Mesendoderm (in vitro differentiated cells): Measurements from ENCODE around the gene POLD4.
"Not testable (repeated sequence)": the region's sequence is repeated elsewhere in the genome, so short reads cannot be mapped to it uniquely, and the experiment has no call there.

ENCODE experiments used
- DNase-seq: peaks from one replicate; pipeline ENCODE4 v3.0.0; 2013
- H2AK5ac ChIP-seq: 2 replicates; pipeline ENCODE4 v1.6.1; 2013; ENCODE audit warnings: low read length, inconsistent platforms
- H2BK120ac ChIP-seq: 2 replicates; pipeline ENCODE4 v1.6.1; 2013; ENCODE audit warnings: low read depth, mild to moderate bottlenecking, low read length, moderate library complexity, mixed read lengths
- H2BK15ac ChIP-seq: replicated peaks from 2 replicates; pipeline ENCODE4 v1.6.1; 2013; ENCODE audit warnings: low read depth, mild to moderate bottlenecking, moderate library complexity
- H2BK5ac ChIP-seq: 2 replicates; pipeline ENCODE4 v1.6.1; 2013; ENCODE audit warnings: low read length, inconsistent platforms
- H3K18ac ChIP-seq: 2 replicates; pipeline ENCODE4 v1.6.1; 2013; ENCODE audit warnings: mild to moderate bottlenecking, low read length, mixed read lengths
- H3K23ac ChIP-seq: one replicate; pipeline ENCODE4 v1.6.1; 2013; ENCODE audit warnings: low read length
- H3K27ac ChIP-seq: 2 replicates; pipeline ENCODE4 v1.5.1; 2013; ENCODE audit warnings: low read depth, mild to moderate bottlenecking, inconsistent platforms, low read length, moderate library complexity
- H3K27me3 ChIP-seq: 2 replicates; pipeline ENCODE4 v1.6.1; 2013; ENCODE audit warnings: low read length, control low read depth, mild to moderate bottlenecking, inconsistent platforms; ENCODE audit not compliant: insufficient read depth, poor library complexity
- H3K36me3 ChIP-seq: 2 replicates; pipeline ENCODE4 v1.6.1; 2013; ENCODE audit warnings: low read length, inconsistent platforms; ENCODE audit not compliant: control insufficient read depth, insufficient read depth
- H3K4ac ChIP-seq: one replicate; pipeline ENCODE4 v1.6.1; 2013; ENCODE audit warnings: low read depth, mild to moderate bottlenecking, low read length, moderate library complexity
- H3K4me1 ChIP-seq: 2 replicates; pipeline ENCODE4 v1.6.1; 2013; ENCODE audit warnings: low read depth, low read length, inconsistent platforms; ENCODE audit not compliant: control insufficient read depth
- H3K4me2 ChIP-seq: 2 replicates; pipeline ENCODE4 v1.6.1; 2013; ENCODE audit warnings: low read length
- H3K4me3 ChIP-seq: 2 replicates; pipeline ENCODE4 v1.5.1; 2013; ENCODE audit warnings: mild to moderate bottlenecking, low read length
- H3K56ac ChIP-seq: one replicate; pipeline ENCODE4 v1.6.1; 2013; ENCODE audit warnings: low read length
- H3K79me1 ChIP-seq: 2 replicates; pipeline ENCODE4 v1.6.1; 2013; ENCODE audit warnings: low read length, inconsistent platforms
- H3K79me2 ChIP-seq: 2 replicates; pipeline ENCODE4 v1.6.1; 2013; ENCODE audit warnings: mild to moderate bottlenecking, low read length; ENCODE audit not compliant: control insufficient read depth, insufficient read depth
- H3K9ac ChIP-seq: 2 replicates; pipeline ENCODE4 v1.6.1; 2013; ENCODE audit warnings: low read length, inconsistent platforms
- H4K5ac ChIP-seq: one replicate; pipeline ENCODE4 v1.6.1; 2013; ENCODE audit warnings: low read length
- H4K8ac ChIP-seq: one replicate; pipeline ENCODE4 v1.6.1; 2013; ENCODE audit warnings: low read depth, mild to moderate bottlenecking, control low read depth, low read length, moderate library complexity
- WGBS: extraction: QIAGEN DNeasy Blood & Tissue Kit; methylation state at CpG from one replicate; pipeline ENCODE4 v1.1.7; 2013; ENCODE audit warnings: low lambda C conversion rate, missing lambda C conversion rate; ENCODE audit not compliant: insufficient coverage; ENCODE audit errors: extremely low coverage; 5-methylcytosine and 5-hydroxymethylcytosine counted together

The POLD4 gene

DNA sequence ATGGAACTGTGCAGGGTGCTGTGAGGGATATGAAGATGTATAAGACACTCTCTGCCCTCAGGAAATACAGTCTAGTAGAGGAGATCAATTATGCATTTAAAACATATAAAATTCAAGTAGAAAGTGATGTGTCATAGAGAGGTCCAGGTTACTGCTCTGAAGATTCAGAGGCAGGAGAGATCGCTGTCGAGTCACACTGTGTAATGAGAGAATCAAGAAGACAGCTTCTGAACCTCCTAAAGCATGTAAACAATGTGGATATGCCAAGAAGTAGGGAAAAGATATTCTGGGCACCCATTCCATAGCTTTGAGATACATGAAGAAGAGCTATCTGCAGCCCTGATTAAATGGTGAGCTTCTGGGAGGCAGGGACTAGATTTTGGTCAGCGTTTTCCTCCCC is 33.3 kb downstream of the POLD4 start:
- Histone ChIP-seq H3K27me3 (peaks cover 5% of the 10 kb centered on the region), H3K4me3 (no peak overlapping the region), H4K8ac (no peak overlapping the region), H3K9ac (no peak overlapping the region), H2BK120ac (no peak overlapping the region), H3K4ac (no peak overlapping the region), H3K36me3 (no peaks in the 10 kb centered on the region), H3K79me1 (no peaks in the 10 kb centered on the region), H3K56ac (no peak overlapping the region), H4K5ac (no peak overlapping the region), H2AK5ac (no peak overlapping the region), H2BK5ac (no peak overlapping the region), H3K79me2 (no peaks in the 10 kb centered on the region), H3K23ac (no peak overlapping the region), H3K18ac (no peak overlapping the region), H2BK15ac (no peak overlapping the region), H3K4me2 (no peak overlapping the region), H3K27ac (no peak overlapping the region), H3K4me1 (peaks cover 2% of the 10 kb centered on the region)
- no peak for DNase-seq
- no CpG with 5 or more reads among the region's 3 CpGs for WGBS

DNA sequence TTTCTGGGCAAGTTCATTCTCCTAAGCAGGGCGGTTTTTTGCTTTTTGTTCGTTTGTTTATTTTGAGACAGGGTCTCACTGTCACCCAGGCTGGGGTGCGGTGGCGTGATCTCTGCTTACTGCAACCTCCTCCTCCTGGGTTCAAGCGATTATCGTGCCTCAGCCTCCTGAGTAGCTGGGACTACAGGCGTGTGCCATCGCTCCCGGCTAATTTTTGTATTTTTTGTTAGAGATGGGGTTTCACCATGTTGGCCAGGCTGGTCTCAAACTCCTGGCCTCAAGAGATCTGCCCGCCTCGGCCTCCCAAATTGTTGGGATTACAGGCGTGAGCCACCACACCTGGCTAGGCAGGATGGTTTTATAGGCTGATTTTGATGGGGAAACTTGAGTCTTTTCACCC is 34.5 kb downstream of the POLD4 start:
- not testable (repeated sequence) for H3K4ac ChIP-seq, DNase-seq, H2BK15ac ChIP-seq, H4K8ac ChIP-seq, H3K27ac ChIP-seq, H3K9ac ChIP-seq, H3K18ac ChIP-seq, H3K4me1 ChIP-seq, H3K79me2 ChIP-seq, H3K79me1 ChIP-seq, H3K36me3 ChIP-seq, H3K4me3 ChIP-seq, H3K4me2 ChIP-seq, H2AK5ac ChIP-seq, H2BK120ac ChIP-seq, H4K5ac ChIP-seq, H3K27me3 ChIP-seq, H3K23ac ChIP-seq, H2BK5ac ChIP-seq, H3K56ac ChIP-seq
- WGBS = no CpG with 5 or more reads among the region's 12 CpGs

DNA sequence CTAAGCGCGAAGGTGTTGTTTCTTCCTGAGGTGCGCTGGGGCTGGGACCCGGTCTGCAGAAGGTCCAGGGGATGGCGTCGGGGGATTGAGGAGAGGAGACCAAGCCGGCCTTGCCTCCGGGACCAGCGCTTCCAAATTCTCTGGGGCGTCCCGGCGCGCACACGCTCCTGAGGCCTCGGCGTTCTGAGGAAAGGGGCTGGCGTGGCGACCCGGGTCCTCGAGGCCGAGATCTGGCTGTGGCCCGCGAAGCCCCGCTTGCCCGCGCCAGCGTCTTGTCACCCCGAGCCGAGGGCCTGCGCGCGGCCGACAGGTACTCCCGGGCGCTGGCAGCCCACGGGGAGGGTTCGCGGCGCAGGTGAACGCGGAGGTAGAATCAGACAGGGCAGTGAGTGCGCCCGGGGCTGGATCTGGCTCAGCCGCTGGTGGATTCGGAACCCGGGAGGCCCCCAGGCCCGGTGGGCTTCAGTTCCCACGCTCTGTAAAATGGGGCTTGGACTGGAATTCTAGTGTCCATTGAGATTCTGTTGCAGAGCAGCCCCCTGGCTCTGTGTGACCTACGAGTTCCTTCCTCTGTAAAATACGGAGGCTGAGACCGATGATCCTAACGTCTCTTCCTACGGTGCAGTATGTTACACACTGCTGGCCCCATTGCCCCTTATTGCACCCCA is 35.3 kb downstream of the POLD4 start:
- Histone ChIP-seq H3K56ac (peak overlapping the region; percentile 57), H3K79me2 (no peaks in the 10 kb centered on the region), H4K5ac (no peak overlapping the region), H3K4me2 (peak overlapping the region; percentile 39), H3K18ac (no peak overlapping the region), H3K4me1 (peaks cover 2% of the 10 kb centered on the region), H3K36me3 (no peaks in the 10 kb centered on the region), H3K79me1 (no peaks in the 10 kb centered on the region), H2BK15ac (no peak overlapping the region), H2BK5ac (no peak overlapping the region), H2AK5ac (no peak overlapping the region), H3K9ac (peak overlapping the region; percentile 34), H3K4me3 (peak overlapping the region; percentile 9), H3K4ac (no peak overlapping the region), H3K23ac (no peak overlapping the region), H2BK120ac (no peak overlapping the region), H3K27ac (no peak overlapping the region), H3K27me3 (peaks cover 5% of the 10 kb centered on the region), H4K8ac (no peak overlapping the region)
- no peak for DNase-seq
- WGBS = no CpG with 5 or more reads among the region's 53 CpGs

DNA sequence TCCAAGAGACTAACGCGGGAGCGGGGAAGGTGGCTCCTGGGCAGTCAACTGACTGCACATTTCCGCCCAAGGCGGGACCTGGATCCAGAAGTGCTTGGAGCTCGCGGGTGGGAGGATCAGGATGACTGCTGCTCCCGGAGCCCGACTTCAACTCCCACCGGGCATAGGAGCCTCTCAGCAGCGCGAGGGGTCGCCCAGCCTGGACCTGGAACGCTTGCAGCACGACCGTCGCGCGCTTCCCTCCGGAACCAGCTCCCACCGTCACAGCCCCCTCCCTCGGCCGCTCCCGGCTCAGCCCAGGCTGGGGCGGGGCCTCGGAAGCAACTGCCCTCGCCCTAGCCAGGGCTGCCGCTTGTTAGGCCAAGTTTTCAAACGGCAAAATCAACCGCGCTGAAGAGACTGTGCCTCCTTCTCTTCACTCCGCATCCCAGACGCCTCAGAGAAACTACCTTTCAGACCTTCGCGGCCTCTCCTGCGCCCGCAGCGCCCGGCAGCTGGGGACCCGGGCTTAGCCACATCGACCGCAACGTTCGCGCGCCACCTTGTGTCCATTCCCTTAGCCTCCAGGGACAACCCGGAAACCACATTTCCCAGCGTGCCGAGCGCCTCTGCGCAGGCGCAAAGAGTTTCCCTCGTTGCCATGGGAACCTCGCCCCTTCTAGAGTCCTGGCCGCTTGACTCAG is 36.0 kb downstream of the POLD4 start:
- no peaks in the 10 kb centered on the region for H3K79me2 ChIP-seq
- H3K4me1 ChIP-seq = peaks cover 2% of the 10 kb centered on the region
- peak overlapping the region; percentile 55 for H3K18ac ChIP-seq
- peak overlapping the region; percentile 91 for H4K8ac ChIP-seq
- H3K9ac ChIP-seq = peak overlapping the region; percentile 89
- H3K27me3 ChIP-seq = peaks cover 5% of the 10 kb centered on the region
- peak; percentile 98 for DNase-seq
- WGBS = no CpG with 5 or more reads among the region's 55 CpGs
- H4K5ac ChIP-seq = no peak overlapping the region
- H3K56ac ChIP-seq = peak overlapping the region; percentile 96
- no peaks in the 10 kb centered on the region for H3K36me3 ChIP-seq
- H3K23ac ChIP-seq = no peak overlapping the region
- H3K4me3 ChIP-seq = peak overlapping the region; percentile 66
- peak overlapping the region; percentile 89 for H3K27ac ChIP-seq
- no peak overlapping the region for H2AK5ac ChIP-seq
- no peak overlapping the region for H2BK15ac ChIP-seq
- H2BK120ac ChIP-seq = peak overlapping the region; percentile 29
- H3K4me2 ChIP-seq = peak overlapping the region; percentile 83
- H2BK5ac ChIP-seq = peak overlapping the region; percentile 54
- no peaks in the 10 kb centered on the region for H3K79me1 ChIP-seq
- peak overlapping the region; percentile 66 for H3K4ac ChIP-seq

- H3K79me2 ChIP-seq = no peaks in the 10 kb centered on the region
- no peaks in the 10 kb centered on the region for H3K79me1 ChIP-seq
- peak overlapping the region; percentile 91 for H4K8ac ChIP-seq
- peak overlapping the region; percentile 96 for H3K56ac ChIP-seq
- H4K5ac ChIP-seq = no peak overlapping the region
- H3K4ac ChIP-seq = no peak overlapping the region
- H2BK5ac ChIP-seq = no peak overlapping the region
- DNase-seq = no peak
- H3K36me3 ChIP-seq = no peaks in the 10 kb centered on the region
- no peak overlapping the region for H2BK15ac ChIP-seq
- peak overlapping the region; percentile 89 for H3K27ac ChIP-seq
- no peak overlapping the region for H2AK5ac ChIP-seq
- H3K4me1 ChIP-seq = peaks cover 2% of the 10 kb centered on the region
- peak overlapping the region; percentile 89 for H3K9ac ChIP-seq
- WGBS = no CpG with 5 or more reads among the region's 10 CpGs
- H3K4me3 ChIP-seq = peak overlapping the region; percentile 66
- H2BK120ac ChIP-seq = no peak overlapping the region
- H3K4me2 ChIP-seq = peak overlapping the region; percentile 83
- no peak overlapping the region for H3K23ac ChIP-seq
- H3K18ac ChIP-seq = peak overlapping the region; percentile 55
- H3K27me3 ChIP-seq = peaks cover 5% of the 10 kb centered on the region
Measured at GRCh38 chr11:67316882-67317204, 36.5 kb downstream of the POLD4 start.
